Hair follicle dermal papilla cell (primary cell): ENCODE data around the gene ZC2HC1C. TPM values are rescaled to one million over a fixed set of nuclear protein-coding genes. Genes with fewer than 3 reads are reported as not detected.

ENCODE experiments used
- small RNA-seq: library from RNA; depleted of rRNA; stranded (forward); fragments of <200 nt; gene quantifications from one replicate; pipeline ENCODE3, GENCODE V24; 2012
- total RNA-seq: library from RNA; depleted of rRNA; stranded (reverse); fragments of >200 nt; gene quantifications from 2 replicates; pipeline ENCODE4 v1.2.3, GENCODE V29; 2012

The ZC2HC1C gene, protein sequence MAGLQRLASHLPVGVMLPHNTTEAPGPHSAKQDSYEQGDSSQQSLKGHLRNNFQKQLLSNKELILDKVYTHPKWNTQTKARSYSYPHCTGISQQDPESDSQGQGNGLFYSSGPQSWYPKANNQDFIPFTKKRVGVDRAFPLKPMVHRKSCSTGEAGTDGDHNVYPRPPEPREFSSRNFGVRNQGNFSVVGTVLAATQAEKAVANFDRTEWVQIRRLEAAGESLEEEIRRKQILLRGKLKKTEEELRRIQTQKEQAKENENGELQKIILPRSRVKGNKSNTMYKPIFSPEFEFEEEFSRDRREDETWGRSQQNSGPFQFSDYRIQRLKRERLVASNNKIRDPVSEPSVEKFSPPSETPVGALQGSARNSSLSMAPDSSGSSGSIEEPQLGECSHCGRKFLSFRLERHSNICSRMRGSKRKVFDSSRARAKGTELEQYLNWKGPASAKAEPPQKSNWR
- 0.85 and 1.3 TPM in 2 replicates for total RNA-seq

DNA sequence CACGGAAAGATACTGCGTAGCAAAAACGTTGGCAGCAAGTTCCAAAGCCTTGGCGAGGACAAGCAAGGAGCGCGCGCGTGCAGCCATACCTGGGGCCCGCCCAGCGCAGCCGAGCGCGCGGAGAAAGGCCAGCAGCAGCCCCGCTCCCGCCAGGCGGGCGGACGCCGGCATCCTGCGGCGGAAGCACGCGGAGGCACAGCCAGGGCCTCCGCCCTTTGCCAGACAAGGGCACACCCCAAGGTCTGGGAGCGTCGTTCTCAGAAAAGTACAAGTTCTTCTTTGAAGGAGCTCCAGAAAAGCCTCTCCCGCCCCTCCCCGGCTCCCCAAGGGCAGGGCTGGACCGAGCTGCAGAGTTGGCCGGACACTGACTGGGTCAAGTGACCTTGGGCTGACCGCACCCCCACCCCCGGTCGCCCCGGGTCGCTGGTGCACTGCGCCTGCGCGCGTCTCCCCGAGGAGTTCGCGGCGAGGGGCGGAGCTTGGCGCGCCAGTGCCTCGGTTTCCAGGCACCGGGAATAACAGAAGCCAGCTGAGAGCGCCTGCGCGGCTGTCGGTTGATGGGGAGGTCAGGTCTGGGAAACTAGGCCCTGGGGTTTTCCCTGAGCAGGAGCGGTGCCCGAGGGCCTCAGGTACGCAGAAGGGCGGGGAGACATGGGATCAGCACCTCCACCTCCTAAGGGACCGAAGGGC lies at the start of gene ZC2HC1C:
Gene ZC2HC1C, plus strand, starts transcription at position 521 of the 690 bp plus-strand sequence. CDS start 933 bp downstream, outside the sequence.

DNA sequence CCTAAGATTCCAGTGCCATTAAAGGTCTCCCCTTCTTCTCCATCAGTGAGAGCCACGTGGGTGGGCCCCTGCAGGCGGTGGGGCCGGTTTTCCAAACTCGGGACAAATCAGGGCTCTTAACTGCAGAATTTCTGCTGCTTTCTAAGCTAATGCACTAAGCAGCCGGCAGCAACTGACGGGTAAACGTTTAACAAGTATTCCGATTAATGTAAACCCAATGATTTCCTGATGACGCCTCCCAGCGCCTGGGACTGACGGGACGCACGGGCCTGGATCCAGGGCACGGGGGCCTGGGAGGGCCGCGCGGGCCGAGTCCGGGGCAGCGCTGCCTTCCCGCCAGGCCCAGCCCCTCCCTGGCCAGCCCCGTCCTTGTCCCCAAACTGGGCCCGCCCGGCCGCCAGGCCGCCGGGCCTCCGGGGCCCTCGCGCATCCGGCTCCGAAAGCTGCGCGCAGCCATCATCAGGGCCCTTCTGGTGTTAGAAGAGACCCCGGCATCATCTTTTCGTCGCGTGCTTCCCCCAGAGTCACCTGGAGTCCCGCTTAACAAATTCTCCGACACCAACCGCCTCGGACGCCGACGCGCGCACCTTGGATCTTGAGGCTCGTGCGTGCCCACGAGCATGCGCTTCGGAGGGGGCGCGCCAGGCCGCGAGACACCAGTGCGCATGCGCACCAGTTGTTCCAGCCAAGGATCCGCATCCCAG lies 18.4 kb upstream of the ZC2HC1C start, which contains the start of gene MLH3:
Gene MLH3, minus strand, starts transcription at position 616 of the 704 bp plus-strand sequence. CDS start 1,812 bp downstream, outside the sequence.

DNA sequence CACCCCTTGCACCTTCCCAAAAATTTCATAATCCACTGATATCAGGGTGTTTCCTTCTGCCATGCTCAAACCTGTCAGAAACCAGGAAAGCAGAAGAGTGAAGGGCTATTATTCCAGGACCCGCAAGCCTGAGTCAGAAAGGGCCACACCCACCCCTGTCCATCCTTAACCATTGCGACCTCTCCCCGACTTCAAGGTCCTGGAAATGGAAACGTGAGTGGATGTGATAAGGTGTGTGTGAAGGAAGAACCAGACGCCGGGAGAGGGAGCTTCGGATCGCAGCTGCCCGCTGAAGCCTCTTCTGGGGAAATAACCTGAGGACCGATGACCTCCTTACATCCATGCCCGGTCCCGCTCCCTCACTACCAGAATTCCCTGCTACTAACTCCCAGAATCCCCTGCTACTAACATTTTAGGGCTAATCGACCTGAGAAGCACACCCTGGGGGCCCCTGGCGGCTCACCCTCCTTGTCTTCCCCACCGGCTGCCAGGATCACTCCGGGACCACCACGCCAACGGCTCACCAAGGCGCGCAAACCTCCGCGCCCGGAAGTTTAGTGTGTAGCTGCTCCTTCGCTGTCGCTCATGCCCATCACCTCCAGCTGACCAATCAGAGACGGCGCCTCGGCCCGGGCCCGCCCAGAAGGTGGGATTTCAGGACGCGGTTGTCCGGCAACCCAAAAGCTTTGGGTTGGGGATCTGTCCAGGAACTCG lies 5.8 kb upstream of the ZC2HC1C start, which contains the start of gene ACYP1:
Gene ACYP1, minus strand, starts transcription at position 534 of the 714 bp plus-strand sequence. Its CDS starts 471 bp downstream, at position 63.

DNA sequence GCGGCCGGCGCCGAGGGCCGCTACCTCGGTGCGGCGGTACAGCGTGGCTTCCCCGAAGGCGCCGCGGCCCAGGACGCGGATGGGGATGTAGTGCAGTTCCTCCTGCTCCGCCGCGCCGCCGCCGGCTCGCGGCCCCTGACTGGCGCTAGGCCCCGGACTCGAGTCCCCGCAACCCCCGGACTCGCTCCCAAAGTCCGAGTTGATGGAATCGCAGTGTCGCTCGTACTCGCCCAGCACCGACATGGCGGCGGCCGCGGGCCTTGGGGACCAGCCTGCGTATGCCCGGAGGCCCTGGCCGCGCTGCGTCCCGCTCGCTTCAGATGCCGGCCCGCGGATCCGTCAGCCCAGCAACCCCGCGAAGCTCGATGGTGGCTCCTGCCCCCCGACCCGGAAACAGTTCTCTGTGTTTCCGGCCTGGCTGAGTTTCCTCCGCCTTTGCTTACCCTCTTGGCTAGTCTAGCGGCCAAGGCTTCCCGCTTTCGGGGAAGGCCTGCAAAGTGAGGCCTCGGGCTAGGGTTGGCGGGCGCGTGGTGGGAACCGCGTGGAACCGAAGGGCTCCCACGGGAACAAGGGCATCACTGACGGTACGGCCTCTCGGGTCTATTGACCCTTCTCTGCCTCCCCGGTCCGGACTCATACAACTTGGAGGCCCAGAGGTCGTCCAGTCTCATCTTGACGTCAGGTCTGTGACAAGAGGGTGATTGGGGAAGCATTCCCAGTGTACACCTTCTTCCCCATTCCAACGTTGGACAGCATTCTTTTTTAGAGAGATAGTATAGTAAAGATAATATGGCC lies 57.4 kb downstream of the ZC2HC1C start, which contains the start of gene NEK9:
Gene NEK9, minus strand, starts transcription at position 370 of the 795 bp plus-strand sequence. Its CDS starts 127 bp downstream, at position 243.

Small RNA genes lying within 50 kb of the gene (small RNA-seq; reads per million reads assigned to genes)
- gene HIF1AP1 (not detected), gene RNU6-689P (not detected)

Other genes starting within 250 kb of the ZC2HC1C start
- gene PROX2, start 193.5 kb upstream of the ZC2HC1C start, total RNA-seq, result 0.12 and 0.16 TPM in 2 replicates
- gene DLST, start 187.7 kb upstream of the ZC2HC1C start, total RNA-seq, result 194 and 213 TPM in 2 replicates
- gene RPS6KL1, start 146.4 kb upstream of the ZC2HC1C start, total RNA-seq, result 0.32 and 1.3 TPM in 2 replicates
- 101 and 129 TPM in 2 replicates for gene PGF, start 114.0 kb upstream of the ZC2HC1C start, total RNA-seq
- 42.4 and 44.4 TPM in 2 replicates for gene EIF2B2, start 66.7 kb upstream of the ZC2HC1C start, total RNA-seq
- gene MLH3, start 18.2 kb upstream of the ZC2HC1C start, total RNA-seq, result 20.8 and 22.0 TPM in 2 replicates
- 7.8 and 9.9 TPM in 2 replicates for gene ACYP1, start 5.6 kb upstream of the ZC2HC1C start, total RNA-seq
- gene NEK9, start 57.4 kb downstream of the ZC2HC1C start, total RNA-seq, result 45.3 and 48.5 TPM in 2 replicates
- gene TMED10, start 107.0 kb downstream of the ZC2HC1C start, total RNA-seq, result 335 and 365 TPM in 2 replicates
- gene FOS, start 209.2 kb downstream of the ZC2HC1C start, total RNA-seq, result 2.6 and 4.1 TPM in 2 replicates